K562 (cell line): ENCODE results near the gene C9.

Source experiments
- CEBPZ ChIP-seq: fragments of 150-350 bp; IDR thresholded peaks from 2 replicates; pipeline ENCODE4 v1.6.1; 2014; ENCODE audit warnings: low read depth, mild to moderate bottlenecking, low read length, borderline replicate concordance
- PCBP2 ChIP-seq: fragments of 200-400 bp; formaldehyde crosslinking; IDR thresholded peaks from 2 replicates; pipeline ENCODE4 v1.6.1; 2018; ENCODE audit warnings: low read length, low read depth, mild to moderate bottlenecking, moderate library complexity; ENCODE audit not compliant: poor library complexity, severe bottlenecking
- POLR2G ChIP-seq: fragments of 200-400 bp; formaldehyde crosslinking; IDR thresholded peaks from 2 replicates; pipeline ENCODE4 v1.6.1; 2017; ENCODE audit warnings: low read depth, mild to moderate bottlenecking, antibody characterized with exemption, low read length, moderate library complexity
- TAF1 ChIP-seq: IDR thresholded peaks from 2 replicates; pipeline ENCODE4 v1.6.1; 2011; ENCODE audit warnings: mild to moderate bottlenecking, low read length, moderate library complexity; ENCODE audit not compliant: insufficient read depth, control insufficient read depth, severe bottlenecking; ENCODE audit errors: extremely low read depth
- ZNF175 ChIP-seq: fragments of 200-800 bp; sonication (Bioruptor generic); IDR thresholded peaks from 2 replicates; pipeline ENCODE4 v1.6.1; 2016; ENCODE audit warnings: low read depth, mild to moderate bottlenecking, missing genetic modification characterization, missing compliant biosample characterization

DNA sequence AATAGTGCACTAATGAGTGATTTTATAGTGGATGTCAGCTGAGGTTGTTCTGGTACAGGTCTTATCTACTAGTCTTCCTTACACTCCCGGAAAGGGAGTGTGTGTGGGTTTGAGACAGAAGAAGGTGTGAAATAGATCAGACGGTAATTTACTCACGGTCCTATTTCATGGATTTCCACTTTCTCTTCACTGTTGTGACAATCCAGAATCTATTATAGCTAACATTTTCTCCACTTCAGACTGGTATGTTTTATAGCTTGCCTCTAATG, 7.0 kb upstream of the C9 start:
- no peak for TF ChIP-seq POLR2G
- no peak for TF ChIP-seq ZNF175 (CRISPR knock-in tag)
- no peak for TF ChIP-seq PCBP2
- no peak for TF ChIP-seq CEBPZ
- TF ChIP-seq TAF1, result no peak
